ENCODE results near the gene VEGFB. TPM values are rescaled to one million over a fixed set of nuclear protein-coding genes. Genes with fewer than 3 reads are reported as not detected.

The VEGFB gene
- polyA plus RNA-seq, 2 of the 4 experiments (the other 2 are of a cell fraction), result 6.8 to 26.5 TPM

DNA sequence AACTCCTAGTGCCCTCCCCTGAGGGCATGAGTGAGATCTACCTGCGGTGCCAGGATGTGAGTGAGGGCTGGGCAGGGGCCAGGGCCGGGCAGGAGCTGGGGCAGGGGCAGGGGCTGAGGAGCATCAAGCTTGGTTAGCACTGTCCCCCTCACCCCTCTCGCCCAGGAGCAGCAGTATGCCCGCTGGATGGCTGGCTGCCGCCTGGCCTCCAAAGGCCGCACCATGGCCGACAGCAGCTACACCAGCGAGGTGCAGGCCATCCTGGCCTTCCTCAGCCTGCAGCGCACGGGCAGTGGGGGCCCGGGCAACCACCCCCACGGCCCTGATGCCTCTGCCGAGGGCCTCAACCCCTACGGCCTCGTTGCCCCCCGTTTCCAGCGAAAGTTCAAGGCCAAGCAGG, 14.1 kb upstream of the VEGFB start:
- ChIA-PET CTCF (interaction anchor here (0.9 to 19.9 kb wide), 4 partner anchors 14 to 84 kb away, joined by 3 to 254 read pairs (median 5); partner anchors contain the start of genes FERMT3, PLCB3 and VEGFB), POLR2A (interaction anchor here (0.5 to 1.5 kb wide), 3 partner anchors 10 to 21 kb away, joined by 3 to 5 read pairs (median 3); partner anchors contain the start of gene FKBP2)
- DNase-seq (ENCODE audit: low read depth in 1 of 2, low spot score in 1 of 2), result no peak
- FAIRE-seq, result no peak
- ATAC-seq, result no peak
- Histone ChIP-seq H3K4me2 (no peak overlapping the region), H3K9me3 (no peaks in the 10 kb centered on the region), H3K4me1 (peaks cover 12% of the 10 kb centered on the region; the same call in 2 of the 3 replicates), H3K4me3 (no peak overlapping the region), H3K27ac (no peak overlapping the region)
- WGBS (ENCODE audit: missing lambda C conversion rate), result 87% methylated on average over 15 of the region's 17 CpGs
- TF ChIP-seq NR3C1 (IDR thresholded peaks at IDR 0.05) (no peak), CBX2 (IDR thresholded peaks at IDR 0.05; ENCODE audit: borderline replicate concordance, low read depth) (no peak), PBX3 (IDR thresholded peaks at IDR 0.05) (no peak), POLR2AphosphoS2 (conservative IDR thresholded peaks at IDR 0.05; ENCODE audit: low read length) (no peak), E2F6 (IDR thresholded peaks at IDR 0.05; ENCODE audit: borderline replicate concordance, low read depth) (no peak), PHF8 (IDR thresholded peaks at IDR 0.05; ENCODE audit: borderline replicate concordance, low read depth) (no peak), ZC3H11A (IDR thresholded peaks at IDR 0.05) (no peak), FOSB (CRISPR knock-in tag; IDR thresholded peaks at IDR 0.05) (no peak), RNF2 (IDR thresholded peaks at IDR 0.05; ENCODE audit: borderline replicate concordance, low read depth) (no peak), HEYL (CRISPR knock-in tag; IDR thresholded peaks at IDR 0.05) (no peak)
- TF ChIP-seq, protein P1, sequence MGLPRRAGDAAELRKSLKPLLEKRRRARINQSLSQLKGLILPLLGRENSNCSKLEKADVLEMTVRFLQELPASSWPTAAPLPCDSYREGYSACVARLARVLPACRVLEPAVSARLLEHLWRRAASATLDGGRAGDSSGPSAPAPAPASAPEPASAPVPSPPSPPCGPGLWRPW (IDR thresholded peaks at IDR 0.05), result no peak

- ChIA-PET POLR2A (interaction anchor here (1.1 to 1.5 kb wide), 2 partner anchors 10 to 20 kb away, joined by 3 to 5 read pairs; partner anchors contain the start of gene FKBP2), CTCF (interaction anchor here (1.0 to 19.9 kb wide), 3 partner anchors 18 to 84 kb away, joined by 3 to 254 read pairs (median 6); partner anchors contain the start of gene FERMT3)
- ATAC-seq (no peak), FAIRE-seq (no peak), DNase-seq (ENCODE audit: low read depth in 1 of 2, low spot score in 1 of 2) (no peak)
- TF ChIP-seq NR3C1 (IDR thresholded peaks at IDR 0.05), result no peak
- TF ChIP-seq E2F6 (IDR thresholded peaks at IDR 0.05; ENCODE audit: borderline replicate concordance, low read depth), result no peak
- no peak for TF ChIP-seq NFE2L2 (conservative IDR thresholded peaks at IDR 0.05; ENCODE audit: low read length)
- TF ChIP-seq CBX8 (IDR thresholded peaks at IDR 0.05), result no peak
- TF ChIP-seq POLR2A (IDR thresholded peaks at IDR 0.05; ENCODE audit: low read length), result no peak
- TF ChIP-seq KDM1A (IDR thresholded peaks at IDR 0.05; ENCODE audit: low read depth), result no peak
- TF ChIP-seq, protein P2, sequence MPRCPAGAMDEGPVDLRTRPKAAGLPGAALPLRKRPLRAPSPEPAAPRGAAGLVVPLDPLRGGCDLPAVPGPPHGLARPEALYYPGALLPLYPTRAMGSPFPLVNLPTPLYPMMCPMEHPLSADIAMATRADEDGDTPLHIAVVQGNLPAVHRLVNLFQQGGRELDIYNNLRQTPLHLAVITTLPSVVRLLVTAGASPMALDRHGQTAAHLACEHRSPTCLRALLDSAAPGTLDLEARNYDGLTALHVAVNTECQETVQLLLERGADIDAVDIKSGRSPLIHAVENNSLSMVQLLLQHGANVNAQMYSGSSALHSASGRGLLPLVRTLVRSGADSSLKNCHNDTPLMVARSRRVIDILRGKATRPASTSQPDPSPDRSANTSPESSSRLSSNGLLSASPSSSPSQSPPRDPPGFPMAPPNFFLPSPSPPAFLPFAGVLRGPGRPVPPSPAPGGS (IDR thresholded peaks at IDR 0.05), result no peak
- TF ChIP-seq RARB (CRISPR knock-in tag; IDR thresholded peaks at IDR 0.05), result no peak
- TF ChIP-seq KDM5A (IDR thresholded peaks at IDR 0.05), result no peak
- TF ChIP-seq CHD2 (IDR thresholded peaks at IDR 0.05; ENCODE audit: low read length, partially characterized antibody), result no peak
- TF ChIP-seq RCOR1 (IDR thresholded peaks at IDR 0.05; ENCODE audit: low read depth, low read length), result no peak
- no peak for TF ChIP-seq SMC3 (IDR thresholded peaks at IDR 0.05)
- TF ChIP-seq USF2 (IDR thresholded peaks at IDR 0.05), result no peak
- TF ChIP-seq ZFP36 (IDR thresholded peaks at IDR 0.05; ENCODE audit: borderline replicate concordance, partially characterized antibody), result no peak
- no peak for TF ChIP-seq CEBPB (IDR thresholded peaks at IDR 0.05)
- Histone ChIP-seq H3K4me3 (no peak overlapping the region), H3K27ac (no peak overlapping the region), H3K9me3 (no peaks in the 10 kb centered on the region), H3K4me1 (peaks cover 14% of the 10 kb centered on the region; the same call in 2 of the 3 replicates), H3K4me2 (no peak overlapping the region)
- WGBS (ENCODE audit: missing lambda C conversion rate), result 94% methylated on average over 8 of the region's 14 CpGs
Observed at GRCh38 chr11:64220798-64221197, 13.6 kb upstream of the VEGFB start.

All from A549 (cell line).